ENCODE measurements around the gene CELF4.

CELF4 gene

DNA sequence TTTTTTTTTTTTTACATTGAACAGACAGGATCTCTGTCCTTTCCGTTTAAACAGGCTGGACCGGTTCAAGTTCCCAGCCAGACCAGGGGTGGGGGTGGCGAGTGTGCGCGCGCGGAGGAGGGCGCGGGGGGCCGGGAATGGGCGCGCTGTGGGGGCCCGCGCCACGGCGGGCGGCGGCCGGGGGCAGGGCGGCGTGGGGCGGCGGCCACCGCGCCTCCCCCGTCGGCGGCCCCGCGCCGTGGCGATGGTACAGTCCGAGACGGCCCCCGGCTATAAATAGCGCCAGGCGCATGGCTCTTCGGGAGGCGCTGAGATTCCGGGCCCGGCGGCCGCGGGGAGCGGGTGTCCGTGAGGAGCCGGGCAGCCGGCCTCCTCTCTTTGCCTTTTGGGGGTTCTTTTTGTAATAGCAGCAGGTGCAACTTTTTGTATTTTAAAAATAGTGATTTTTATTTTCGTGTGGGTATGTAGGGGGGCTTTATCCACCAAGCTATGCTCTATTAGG, 430 bp upstream of the CELF4 start:
- Mint-ChIP-seq H3K27me3 (ENCODE audit: low read depth) (peaks cover 75% of the 10 kb centered on the region), H3K4me1 (ENCODE audit: low read depth) (peaks cover 3% of the 10 kb centered on the region), H3K36me3 (ENCODE audit: low read depth) (peaks cover 3% of the 10 kb centered on the region), H3K9me3 (no peaks in the 10 kb centered on the region), H3K27ac (no peak overlapping the region), H3K4me3 (no peak overlapping the region)

DNA sequence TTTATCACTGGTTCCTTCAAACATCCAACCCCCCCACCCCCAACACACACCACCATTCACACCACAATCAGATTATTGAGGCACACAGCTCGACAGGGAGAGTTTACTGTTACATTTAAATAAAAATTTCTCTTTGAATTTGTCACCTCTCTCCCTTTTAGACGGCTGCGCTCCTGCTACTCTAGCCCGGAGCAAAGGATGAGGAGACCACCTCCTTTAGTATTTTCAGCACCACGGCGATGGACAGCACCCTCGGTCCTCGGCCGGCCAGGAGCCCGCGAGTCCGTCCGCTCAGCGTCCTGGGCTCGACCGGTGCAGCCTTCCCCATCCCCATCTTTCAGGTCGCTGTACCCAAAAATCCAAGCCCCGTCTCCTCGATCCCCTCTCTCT, 892 bp downstream of the CELF4 start:
- no peaks in the 10 kb centered on the region for H3K9me3 Mint-ChIP-seq
- H3K27ac Mint-ChIP-seq, result no peak overlapping the region
- peaks cover 3% of the 10 kb centered on the region for H3K4me1 Mint-ChIP-seq (ENCODE audit: low read depth)
- no peak overlapping the region for H3K4me3 Mint-ChIP-seq
- peaks cover 3% of the 10 kb centered on the region for H3K36me3 Mint-ChIP-seq (ENCODE audit: low read depth)
- H3K27me3 Mint-ChIP-seq (ENCODE audit: low read depth), result peaks cover 69% of the 10 kb centered on the region

DNA sequence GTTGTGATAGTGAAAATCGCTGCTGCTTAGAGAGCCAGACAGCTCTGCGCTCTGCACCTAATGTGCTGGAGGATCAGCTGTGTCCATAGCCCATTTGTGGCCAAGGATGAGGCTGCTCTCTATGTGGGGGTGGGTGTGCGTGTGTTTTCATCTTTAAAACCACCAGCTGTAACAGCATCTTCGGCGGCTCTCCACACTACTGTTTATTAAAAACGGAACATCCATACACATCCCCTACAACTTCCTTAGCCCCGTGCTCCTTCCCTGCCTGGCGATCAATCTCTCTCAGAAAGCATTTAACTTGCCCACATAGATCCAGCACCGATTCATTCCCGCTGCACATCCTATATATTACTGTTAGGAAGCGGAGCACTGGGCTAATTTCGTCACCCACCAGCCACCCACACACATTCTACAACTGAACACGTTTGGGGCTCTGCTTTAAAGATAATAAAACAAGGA, 1.6 kb downstream of the CELF4 start:
- peaks cover 3% of the 10 kb centered on the region for H3K4me1 Mint-ChIP-seq (ENCODE audit: low read depth)
- H3K36me3 Mint-ChIP-seq (ENCODE audit: low read depth), result peaks cover 3% of the 10 kb centered on the region
- H3K27ac Mint-ChIP-seq, result no peak overlapping the region
- peaks cover 64% of the 10 kb centered on the region for H3K27me3 Mint-ChIP-seq (ENCODE audit: low read depth)
- no peak overlapping the region for H3K4me3 Mint-ChIP-seq
- H3K9me3 Mint-ChIP-seq, result no peaks in the 10 kb centered on the region

DNA sequence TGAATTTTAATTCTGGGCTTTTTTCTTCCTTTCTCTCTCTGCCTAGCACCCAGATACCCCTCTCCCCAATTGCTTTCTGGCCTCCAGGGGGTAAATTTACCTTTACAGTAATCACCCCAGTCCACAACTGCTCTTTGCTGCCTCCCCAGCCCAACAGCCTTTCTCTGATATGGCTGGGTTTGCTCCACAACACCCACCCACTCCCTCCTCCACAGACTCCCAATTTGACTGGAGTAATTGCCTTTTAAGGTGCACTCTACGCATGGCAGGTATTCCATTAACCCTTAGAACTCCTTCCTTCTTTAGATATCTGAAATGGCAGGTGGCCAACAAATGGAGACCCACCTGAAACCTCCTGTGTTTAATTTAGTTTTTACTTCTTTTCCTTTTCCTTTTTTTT, 3.6 kb downstream of the CELF4 start:
- no peak overlapping the region for H3K27ac Mint-ChIP-seq
- H3K4me1 Mint-ChIP-seq (ENCODE audit: low read depth), result peaks cover 3% of the 10 kb centered on the region

DNA sequence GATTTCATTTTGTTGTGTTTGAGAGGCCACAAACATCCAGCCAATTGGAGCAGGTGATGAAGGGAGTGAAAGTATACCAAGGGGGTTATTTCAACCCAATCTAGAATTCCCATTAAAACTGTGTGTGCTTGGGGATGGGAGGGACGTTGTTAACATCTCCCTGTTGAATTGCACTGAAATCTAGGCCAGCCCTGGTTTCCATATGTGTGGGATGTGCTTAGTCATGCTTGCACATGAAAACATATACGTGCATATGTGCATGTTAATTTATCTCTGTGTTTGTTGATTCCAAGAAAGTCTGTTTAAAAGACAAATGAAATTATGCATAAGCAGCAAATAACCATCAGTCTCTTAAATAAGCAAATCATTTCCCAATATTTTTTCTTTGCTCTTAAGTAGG, 5.6 kb downstream of the CELF4 start:
- Mint-ChIP-seq H3K27me3 (ENCODE audit: low read depth) (peaks cover 34% of the 10 kb centered on the region), H3K4me3 (no peak overlapping the region), H3K4me1 (ENCODE audit: low read depth) (no peaks in the 10 kb centered on the region), H3K36me3 (ENCODE audit: low read depth) (no peaks in the 10 kb centered on the region), H3K9me3 (no peaks in the 10 kb centered on the region), H3K27ac (no peak overlapping the region)

More for the DNA sequence above, 3.6 kb downstream of the CELF4 start:
- Mint-ChIP-seq H3K27me3 (ENCODE audit: low read depth) (peaks cover 49% of the 10 kb centered on the region), H3K36me3 (ENCODE audit: low read depth) (peaks cover 3% of the 10 kb centered on the region), H3K9me3 (no peaks in the 10 kb centered on the region), H3K4me3 (no peak overlapping the region)

DNA sequence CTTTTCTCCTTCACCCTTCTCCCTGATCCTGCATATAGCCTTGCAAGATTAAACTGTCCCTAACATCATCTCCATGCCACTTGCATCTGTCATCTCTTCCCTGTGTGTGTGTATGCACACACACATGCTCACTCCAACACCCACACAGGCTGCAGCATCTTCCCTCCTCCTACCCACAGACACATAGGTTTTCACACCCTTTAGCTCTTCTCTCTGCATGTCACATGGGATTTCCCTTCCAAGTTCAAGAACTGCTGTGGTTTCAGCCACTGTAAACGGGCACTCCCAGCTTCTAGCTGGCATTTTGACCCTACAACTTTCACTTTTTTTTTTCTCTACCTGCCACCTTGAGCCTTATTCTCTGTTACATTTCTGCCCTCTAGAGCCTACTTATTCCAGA, 6.4 kb downstream of the CELF4 start:
- H3K36me3 Mint-ChIP-seq (ENCODE audit: low read depth), result no peaks in the 10 kb centered on the region
- H3K9me3 Mint-ChIP-seq, result no peaks in the 10 kb centered on the region
- peaks cover 26% of the 10 kb centered on the region for H3K27me3 Mint-ChIP-seq (ENCODE audit: low read depth)
- H3K4me1 Mint-ChIP-seq (ENCODE audit: low read depth), result no peaks in the 10 kb centered on the region
- no peak overlapping the region for H3K27ac Mint-ChIP-seq
- no peak overlapping the region for H3K4me3 Mint-ChIP-seq

DNA sequence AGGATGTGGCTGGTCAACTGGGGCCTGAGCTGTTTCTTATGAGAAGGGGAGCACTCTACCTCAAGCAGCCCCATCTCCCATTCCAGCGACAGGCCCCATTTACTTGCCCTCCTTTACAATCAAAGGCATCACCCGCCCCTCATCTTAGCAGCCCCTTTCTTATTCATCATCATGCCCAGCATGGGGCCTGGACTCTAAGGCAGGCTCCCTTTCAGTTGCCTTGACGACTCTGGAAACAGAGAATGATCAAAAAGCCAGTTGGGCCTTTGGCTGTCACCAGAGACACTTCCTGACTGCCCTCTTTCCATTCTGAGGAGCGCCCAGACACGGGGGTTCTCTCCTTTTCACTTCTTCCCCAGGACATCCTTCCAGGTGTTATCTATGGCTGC, 11.2 kb downstream of the CELF4 start:
- H3K9me3 Mint-ChIP-seq, result no peaks in the 10 kb centered on the region
- no peak overlapping the region for H3K27ac Mint-ChIP-seq
- H3K4me3 Mint-ChIP-seq, result no peak overlapping the region
- H3K27me3 Mint-ChIP-seq (ENCODE audit: low read depth), result no peaks in the 10 kb centered on the region
- H3K36me3 Mint-ChIP-seq (ENCODE audit: low read depth), result no peaks in the 10 kb centered on the region
- H3K4me1 Mint-ChIP-seq (ENCODE audit: low read depth), result no peaks in the 10 kb centered on the region

DNA sequence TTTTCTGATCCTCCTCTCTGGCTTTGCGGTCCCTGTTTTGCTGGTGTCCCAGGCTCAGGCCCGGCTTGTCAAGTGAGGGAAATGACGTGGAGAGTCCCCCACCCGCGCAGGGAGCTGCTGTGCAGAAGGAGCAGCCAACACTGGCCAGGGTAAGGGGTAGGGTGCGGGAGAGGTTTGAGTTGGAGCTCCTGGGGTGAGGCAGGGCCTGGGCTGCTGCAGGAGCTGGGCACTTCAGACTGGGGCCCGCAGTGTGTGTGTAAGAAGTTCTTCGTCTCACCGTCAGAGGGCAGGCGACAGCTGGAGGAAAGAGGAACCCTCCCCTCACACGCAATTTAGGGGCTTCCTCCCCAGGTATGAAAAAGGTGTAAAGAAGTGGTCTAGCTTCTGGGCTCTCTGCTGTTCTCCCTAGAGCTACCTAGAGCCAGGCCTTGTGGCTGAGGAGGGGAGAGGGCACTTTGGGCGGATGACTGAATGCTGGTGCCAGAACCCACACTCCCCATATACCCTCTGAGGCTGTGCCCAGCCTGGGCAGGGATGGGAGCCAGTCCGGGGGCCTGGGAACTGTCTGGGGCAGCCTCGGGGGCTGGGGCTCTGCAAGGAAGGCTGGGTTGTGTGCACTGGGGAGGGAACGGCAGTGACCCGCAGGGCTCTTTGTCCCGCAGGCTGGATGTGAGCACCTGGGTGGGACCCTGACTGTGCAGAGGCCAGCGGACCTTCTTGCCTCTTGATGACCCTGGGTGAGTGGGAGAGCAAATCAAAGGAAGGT, 11.8 kb downstream of the CELF4 start:
- no peaks in the 10 kb centered on the region for H3K36me3 Mint-ChIP-seq (ENCODE audit: low read depth)

DNA sequence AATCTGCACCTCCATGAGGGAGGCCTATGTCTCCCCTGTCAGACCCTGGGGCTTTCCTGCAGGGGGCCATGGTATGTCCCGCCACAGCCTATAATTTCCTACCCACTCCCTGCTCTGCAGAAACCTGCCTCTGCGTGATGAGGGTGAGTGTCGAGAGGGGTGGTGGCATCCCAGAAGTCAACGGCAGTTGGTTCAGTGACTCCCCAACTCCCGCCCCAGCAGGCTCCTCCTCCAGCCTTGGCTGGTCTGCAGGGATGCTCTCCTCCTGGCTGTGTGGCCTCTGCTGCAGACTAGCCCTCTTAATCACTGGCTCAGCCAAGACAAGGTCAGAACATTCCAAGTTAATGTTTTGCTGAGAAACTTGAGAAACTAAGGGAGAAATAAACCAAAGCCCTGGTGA, 13.3 kb downstream of the CELF4 start:
- H3K9me3 Mint-ChIP-seq, result no peaks in the 10 kb centered on the region
- no peaks in the 10 kb centered on the region for H3K36me3 Mint-ChIP-seq (ENCODE audit: low read depth)
- no peaks in the 10 kb centered on the region for H3K27me3 Mint-ChIP-seq (ENCODE audit: low read depth)
- no peak overlapping the region for H3K4me3 Mint-ChIP-seq
- H3K27ac Mint-ChIP-seq, result no peak overlapping the region
- no peaks in the 10 kb centered on the region for H3K4me1 Mint-ChIP-seq (ENCODE audit: low read depth)

More for the DNA sequence above, 11.8 kb downstream of the CELF4 start:
- Mint-ChIP-seq H3K9me3 (no peaks in the 10 kb centered on the region), H3K27ac (no peak overlapping the region), H3K4me1 (ENCODE audit: low read depth) (no peaks in the 10 kb centered on the region), H3K4me3 (no peak overlapping the region), H3K27me3 (ENCODE audit: low read depth) (no peaks in the 10 kb centered on the region)

DNA sequence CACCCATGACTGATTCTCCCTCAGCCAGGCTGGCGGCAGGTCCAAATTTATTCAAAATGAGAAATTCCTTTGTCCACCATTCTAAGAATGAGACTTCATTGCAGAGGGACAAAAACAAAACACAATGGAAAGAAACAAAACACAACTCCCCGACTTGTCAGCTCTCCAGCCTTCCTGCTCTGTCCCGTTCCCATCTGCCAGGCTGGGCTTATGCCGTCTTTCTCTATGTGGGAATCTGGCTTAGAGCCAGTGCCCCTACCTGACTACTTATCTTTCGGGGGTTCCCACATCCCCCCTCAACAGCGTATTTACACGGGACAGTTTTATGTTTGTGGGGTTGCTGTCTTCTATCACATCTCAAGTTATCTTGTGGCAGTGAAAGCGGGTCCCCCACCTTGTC, 13.8 kb downstream of the CELF4 start:
- Mint-ChIP-seq H3K9me3 (no peaks in the 10 kb centered on the region), H3K36me3 (ENCODE audit: low read depth) (no peaks in the 10 kb centered on the region), H3K4me1 (ENCODE audit: low read depth) (no peaks in the 10 kb centered on the region), H3K4me3 (no peak overlapping the region), H3K27ac (no peak overlapping the region), H3K27me3 (ENCODE audit: low read depth) (no peaks in the 10 kb centered on the region)

DNA sequence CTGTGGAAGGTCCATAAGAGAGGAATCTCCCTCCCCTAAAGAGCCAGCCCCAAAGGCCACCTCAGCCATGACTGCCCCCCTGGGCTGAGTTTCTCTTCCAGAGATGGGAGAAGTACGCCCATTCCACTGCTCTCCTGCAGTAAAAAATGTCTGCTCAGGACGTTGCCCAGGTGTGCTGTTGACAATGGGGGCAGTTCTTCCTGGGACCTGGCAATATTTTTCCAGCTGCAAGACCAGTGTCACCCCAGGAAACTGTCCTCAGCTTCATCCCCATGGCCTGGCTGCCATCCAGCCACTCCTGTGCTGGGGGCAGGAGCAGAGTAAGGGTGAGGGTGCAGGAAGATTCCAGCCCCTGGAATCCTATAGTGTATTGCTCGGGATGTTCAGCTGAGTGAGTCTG, 14.3 kb downstream of the CELF4 start:
- Mint-ChIP-seq H3K4me3 (no peak overlapping the region), H3K4me1 (ENCODE audit: low read depth) (no peaks in the 10 kb centered on the region), H3K36me3 (ENCODE audit: low read depth) (no peaks in the 10 kb centered on the region), H3K9me3 (no peaks in the 10 kb centered on the region), H3K27ac (no peak overlapping the region), H3K27me3 (ENCODE audit: low read depth) (no peaks in the 10 kb centered on the region)

DNA sequence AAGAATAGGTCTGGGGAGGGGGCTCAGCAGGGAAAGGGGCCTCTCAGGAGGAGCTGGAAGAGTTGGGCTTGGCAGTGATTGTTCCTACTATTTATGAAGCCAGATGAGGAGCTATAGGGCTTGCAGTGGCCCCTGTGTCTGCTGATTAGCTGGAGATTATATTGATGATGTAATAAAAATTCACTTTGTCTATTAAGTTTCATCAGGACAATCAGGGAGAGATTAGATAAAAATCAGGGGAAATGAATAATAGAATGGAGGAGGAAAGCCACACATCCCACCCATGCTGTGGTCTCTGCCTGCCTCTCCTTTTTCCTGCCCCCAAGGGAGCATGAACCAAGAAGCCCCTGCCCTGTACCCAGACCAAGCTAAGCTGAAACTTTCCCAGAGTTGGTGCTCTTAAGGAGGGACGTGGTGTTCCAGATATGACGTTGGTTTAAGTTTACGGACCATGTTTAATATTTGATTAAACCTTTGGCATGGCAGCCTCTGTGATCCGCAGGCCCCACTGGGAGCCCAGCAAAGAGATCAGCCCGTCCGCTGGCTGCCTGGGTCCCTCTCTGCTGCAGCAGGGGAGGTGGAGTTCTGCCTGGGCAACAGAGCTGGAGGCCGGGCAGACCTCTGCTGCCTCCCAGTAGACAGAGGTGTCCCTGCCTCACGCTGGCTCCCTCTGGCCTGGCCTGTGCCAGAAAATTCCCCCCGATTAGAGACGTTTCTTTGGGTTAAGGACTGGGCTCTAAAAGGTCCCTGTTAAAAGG, 15.3 kb downstream of the CELF4 start:
- Mint-ChIP-seq H3K27me3 (ENCODE audit: low read depth) (no peaks in the 10 kb centered on the region), H3K9me3 (no peaks in the 10 kb centered on the region), H3K36me3 (ENCODE audit: low read depth) (no peaks in the 10 kb centered on the region), H3K4me3 (no peak overlapping the region), H3K4me1 (ENCODE audit: low read depth) (no peaks in the 10 kb centered on the region), H3K27ac (no peak overlapping the region)

DNA sequence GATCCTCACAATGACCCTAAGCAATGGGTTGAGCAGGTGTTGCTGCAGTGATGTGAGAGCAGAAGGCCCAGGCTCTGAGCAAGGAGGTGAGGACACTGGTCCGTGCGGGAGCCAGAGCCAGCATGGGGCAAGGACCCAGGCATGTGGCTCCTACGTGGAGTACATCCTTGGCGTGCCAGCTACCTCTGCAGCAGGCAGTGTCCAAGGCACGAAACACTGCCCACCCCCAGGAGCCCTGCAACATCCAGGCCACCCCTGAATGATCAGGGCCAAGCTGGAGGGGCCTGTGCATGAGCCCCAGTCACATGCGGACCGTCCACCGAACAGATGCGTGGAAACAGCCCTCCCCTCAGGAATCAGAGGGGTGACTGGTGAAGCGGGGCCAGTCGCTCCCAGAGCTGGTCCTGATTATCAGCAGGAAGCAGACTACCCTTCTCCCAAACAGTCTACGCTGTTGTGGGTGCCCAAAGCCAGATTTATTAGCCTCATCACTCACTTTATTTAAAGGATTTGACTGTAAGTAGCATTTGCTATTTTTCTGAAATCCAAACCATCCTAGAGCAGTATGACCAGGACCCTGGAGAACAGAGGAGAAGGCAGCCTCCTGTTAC, 16.8 kb downstream of the CELF4 start:
- Mint-ChIP-seq H3K36me3 (ENCODE audit: low read depth) (no peaks in the 10 kb centered on the region), H3K4me3 (no peak overlapping the region), H3K9me3 (no peaks in the 10 kb centered on the region), H3K4me1 (ENCODE audit: low read depth) (no peaks in the 10 kb centered on the region), H3K27ac (no peak overlapping the region), H3K27me3 (ENCODE audit: low read depth) (no peaks in the 10 kb centered on the region)

DNA sequence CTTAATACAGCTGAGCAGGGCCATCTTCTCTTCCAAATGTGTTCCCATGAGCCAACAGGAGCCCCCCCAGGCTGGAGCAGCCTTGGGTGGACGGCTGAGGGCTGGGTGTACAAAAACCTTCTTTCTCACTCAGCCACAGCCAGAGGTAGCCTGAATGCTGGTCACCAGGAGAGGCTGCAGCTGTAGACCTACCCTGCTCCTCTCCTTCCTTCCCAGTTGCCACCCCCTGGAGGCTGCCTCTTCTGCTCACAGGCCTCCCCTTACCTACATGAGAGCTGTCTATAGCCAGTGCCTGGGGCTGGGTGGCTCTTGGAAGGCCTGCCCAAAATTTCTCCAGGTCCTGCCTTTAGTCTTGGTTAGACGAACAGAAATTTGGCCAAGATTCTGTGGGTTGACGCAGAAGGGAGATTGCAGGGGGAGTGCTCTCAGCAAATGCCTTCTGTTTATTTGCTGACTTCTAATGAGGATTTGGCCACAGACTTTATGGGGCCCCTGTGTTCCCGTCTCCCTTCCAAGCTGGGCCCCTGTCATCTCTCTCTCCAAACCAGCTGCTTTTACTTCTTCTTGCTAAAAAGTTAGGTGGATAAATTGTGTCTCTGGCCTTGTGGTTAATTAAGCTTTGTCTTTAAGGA, 18.3 kb downstream of the CELF4 start:
- Mint-ChIP-seq H3K9me3 (no peaks in the 10 kb centered on the region), H3K27me3 (ENCODE audit: low read depth) (no peaks in the 10 kb centered on the region), H3K4me3 (no peak overlapping the region), H3K27ac (no peak overlapping the region), H3K4me1 (ENCODE audit: low read depth) (no peaks in the 10 kb centered on the region), H3K36me3 (ENCODE audit: low read depth) (no peaks in the 10 kb centered on the region)
